Measurements from ENCODE around the gene SYNE1.

GRCh38 chr6:152142105-152142504 is 495.1 kb downstream of the SYNE1 start:
- TF ChIP-seq, protein P1, sequence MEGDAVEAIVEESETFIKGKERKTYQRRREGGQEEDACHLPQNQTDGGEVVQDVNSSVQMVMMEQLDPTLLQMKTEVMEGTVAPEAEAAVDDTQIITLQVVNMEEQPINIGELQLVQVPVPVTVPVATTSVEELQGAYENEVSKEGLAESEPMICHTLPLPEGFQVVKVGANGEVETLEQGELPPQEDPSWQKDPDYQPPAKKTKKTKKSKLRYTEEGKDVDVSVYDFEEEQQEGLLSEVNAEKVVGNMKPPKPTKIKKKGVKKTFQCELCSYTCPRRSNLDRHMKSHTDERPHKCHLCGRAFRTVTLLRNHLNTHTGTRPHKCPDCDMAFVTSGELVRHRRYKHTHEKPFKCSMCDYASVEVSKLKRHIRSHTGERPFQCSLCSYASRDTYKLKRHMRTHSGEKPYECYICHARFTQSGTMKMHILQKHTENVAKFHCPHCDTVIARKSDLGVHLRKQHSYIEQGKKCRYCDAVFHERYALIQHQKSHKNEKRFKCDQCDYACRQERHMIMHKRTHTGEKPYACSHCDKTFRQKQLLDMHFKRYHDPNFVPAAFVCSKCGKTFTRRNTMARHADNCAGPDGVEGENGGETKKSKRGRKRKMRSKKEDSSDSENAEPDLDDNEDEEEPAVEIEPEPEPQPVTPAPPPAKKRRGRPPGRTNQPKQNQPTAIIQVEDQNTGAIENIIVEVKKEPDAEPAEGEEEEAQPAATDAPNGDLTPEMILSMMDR (IDR thresholded peaks at IDR 0.05), result no peak
- TF ChIP-seq POLR2A (IDR thresholded peaks at IDR 0.05), result no peak

Data from heart left ventricle (tissue), 13 donors.